ENCODE data around the gene SEZ6L2. TPM values are rescaled to one million over a fixed set of nuclear protein-coding genes. Genes with fewer than 3 reads are reported as not detected.
"Not testable (repeated sequence)": the region's sequence is repeated elsewhere in the genome, so short reads cannot be mapped to it uniquely, and the experiment has no call there.

SEZ6L2 gene
- total RNA-seq, 1 donor, result 1.3 TPM

DNA sequence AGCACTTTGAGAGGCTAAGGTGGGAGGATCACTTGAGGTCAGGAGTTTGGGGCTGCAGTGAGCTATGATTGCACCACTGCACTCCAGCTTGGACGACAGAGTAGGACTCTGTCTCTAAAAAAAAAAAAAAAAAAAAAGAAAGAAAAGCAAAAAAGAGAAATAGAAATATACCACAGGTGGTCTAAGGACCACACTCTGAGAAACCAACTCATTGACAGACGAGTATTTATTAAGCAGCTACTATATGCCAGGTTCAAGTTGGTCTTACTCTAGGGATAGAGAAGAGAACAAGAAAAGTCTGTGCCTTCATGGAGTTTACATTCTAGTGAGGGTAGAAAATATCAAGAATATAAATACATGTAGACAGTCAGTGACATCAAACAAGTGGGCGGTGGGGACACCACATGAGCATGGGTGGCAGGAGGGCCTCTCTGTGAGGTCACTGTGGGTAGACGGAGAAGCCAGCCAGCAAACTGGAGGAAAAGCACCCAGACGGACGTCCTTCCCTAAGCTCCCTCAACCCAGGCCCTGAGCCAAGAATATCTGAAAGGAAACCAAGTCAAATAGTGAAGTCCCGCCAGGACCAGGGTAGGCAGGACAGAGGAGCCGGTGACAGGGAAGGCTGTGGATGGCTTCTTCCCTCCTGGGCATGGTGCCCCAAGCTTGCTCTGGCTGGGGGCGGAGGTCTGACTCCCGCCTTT, 41.1 kb downstream of the SEZ6L2 start:
- no peak for DNase-seq (ENCODE audit: low read depth in 2 of 3, low spot score in 2 of 3)

GRCh38 chr16:29857133-29857760, 42.1 kb downstream of the SEZ6L2 start:
- no peak for DNase-seq (ENCODE audit: low read depth in 2 of 3, low spot score in 2 of 3)

GRCh38 chr16:29854520-29855100, 44.7 kb downstream of the SEZ6L2 start:
- no peak for DNase-seq (ENCODE audit: low read depth in 2 of 3, low spot score in 2 of 3)

- DNase-seq (ENCODE audit: low read depth in 2 of 3, low spot score in 2 of 3), result no peak
Observed at GRCh38 chr16:29852654-29853053, 46.7 kb downstream of the SEZ6L2 start.

DNA sequence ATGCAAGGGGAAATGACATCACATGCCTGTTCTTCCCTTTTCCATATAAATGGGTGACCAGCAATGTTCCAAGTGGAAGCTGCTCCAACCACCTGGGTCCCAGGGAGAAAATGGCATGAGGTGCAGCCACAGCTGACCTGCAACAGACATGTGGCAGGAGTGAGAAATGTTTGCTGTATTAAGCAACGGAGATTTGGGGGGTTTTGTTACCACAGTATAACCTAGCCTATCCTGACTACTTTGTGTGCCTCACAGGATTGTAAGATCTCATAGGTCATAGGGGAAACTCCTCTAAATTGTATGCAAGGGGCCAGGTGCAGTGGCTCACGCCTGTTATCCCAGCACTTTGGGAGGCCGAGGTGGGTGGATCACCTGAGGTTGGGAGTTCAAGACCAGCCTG, 48.4 kb downstream of the SEZ6L2 start:
- no peak for DNase-seq (ENCODE audit: low read depth in 2 of 3, low spot score in 2 of 3)

DNA sequence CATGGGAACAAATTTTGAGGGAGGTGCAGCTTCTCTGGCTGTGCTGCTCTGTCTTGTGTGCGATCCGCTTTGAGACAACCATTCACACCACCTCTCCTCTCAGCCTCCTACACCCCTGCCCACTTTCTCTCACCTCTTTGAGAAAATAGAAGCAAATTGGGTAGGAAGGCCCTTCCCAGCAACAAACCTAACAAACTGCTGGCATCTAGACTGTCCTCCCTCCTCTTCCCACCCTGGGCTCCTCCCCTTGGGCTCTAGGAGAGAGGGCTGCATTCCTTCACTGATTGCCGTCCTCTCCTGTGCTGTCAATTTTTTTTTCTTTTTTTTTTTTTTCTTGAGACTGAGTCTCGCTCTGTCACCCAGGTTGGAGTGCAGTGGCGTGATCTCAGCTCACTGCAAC, 49.8 kb downstream of the SEZ6L2 start:
- DNase-seq (ENCODE audit: low read depth in 2 of 3, low spot score in 2 of 3), result no peak

GRCh38 chr16:29848420-29849297, 50.7 kb downstream of the SEZ6L2 start:
- peak; percentile 65 to 76 (median 71) for DNase-seq (ENCODE audit: low read depth in 2 of 3, low spot score in 2 of 3)

DNA sequence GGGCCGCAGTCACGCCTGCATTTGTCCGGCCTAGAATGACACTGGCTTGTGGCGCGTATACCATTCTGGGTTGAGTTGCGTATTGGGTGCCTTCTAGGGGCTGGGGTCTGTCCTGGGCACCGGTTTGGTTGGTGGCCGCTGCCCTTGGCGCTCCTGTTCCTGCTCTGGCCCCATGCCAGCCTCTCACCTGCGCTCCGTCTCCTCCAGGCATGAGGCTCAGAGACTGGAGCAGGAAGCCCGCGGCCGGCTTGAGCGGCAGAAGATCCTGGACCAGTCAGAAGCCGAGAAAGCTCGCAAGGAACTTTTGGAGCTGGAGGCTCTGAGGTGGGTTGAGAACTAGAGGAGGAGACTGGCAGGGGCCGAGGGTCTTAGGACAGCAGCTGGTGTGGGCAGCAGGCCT, 53.7 kb downstream of the SEZ6L2 start:
- DNase-seq (ENCODE audit: low read depth in 2 of 3, low spot score in 2 of 3), result no peak

DNA sequence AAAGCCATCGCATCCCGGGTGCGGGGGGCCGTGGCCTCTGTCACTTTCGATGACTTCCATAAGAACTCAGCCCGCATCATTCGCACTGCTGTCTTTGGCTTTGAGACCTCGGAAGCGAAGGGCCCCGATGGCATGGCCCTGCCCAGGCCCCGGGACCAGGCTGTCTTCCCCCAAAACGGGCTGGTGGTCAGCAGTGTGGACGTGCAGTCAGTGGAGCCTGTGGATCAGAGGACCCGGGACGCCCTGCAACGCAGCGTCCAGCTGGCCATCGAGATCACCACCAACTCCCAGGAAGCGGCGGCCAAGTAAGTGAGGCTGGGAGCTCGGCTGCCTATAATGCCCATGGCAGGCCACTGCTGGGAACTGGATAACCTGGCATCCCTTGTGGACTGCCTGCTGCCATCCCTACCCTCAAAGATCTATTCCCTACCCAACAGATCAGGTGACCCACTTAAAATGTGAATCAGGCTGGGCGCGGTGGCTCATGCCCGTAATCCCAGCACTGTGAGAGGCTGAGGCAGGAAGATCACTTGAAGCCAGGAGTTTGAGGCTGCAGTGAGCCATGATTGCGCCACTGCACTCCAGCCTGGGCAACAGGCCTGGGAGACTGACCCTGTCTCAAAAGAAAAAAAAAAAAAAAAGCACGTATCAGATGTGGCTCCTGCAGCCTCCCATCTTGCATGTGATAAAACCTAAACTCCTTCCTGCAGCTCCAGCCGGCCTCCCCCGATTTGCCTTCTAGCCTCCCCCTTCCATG, 54.6 kb downstream of the SEZ6L2 start:
- no peak for DNase-seq (ENCODE audit: low read depth in 2 of 3, low spot score in 2 of 3)

GRCh38 chr16:29843931-29844330, 55.4 kb downstream of the SEZ6L2 start:
- DNase-seq (ENCODE audit: low read depth in 2 of 3, low spot score in 2 of 3), result no peak

DNA sequence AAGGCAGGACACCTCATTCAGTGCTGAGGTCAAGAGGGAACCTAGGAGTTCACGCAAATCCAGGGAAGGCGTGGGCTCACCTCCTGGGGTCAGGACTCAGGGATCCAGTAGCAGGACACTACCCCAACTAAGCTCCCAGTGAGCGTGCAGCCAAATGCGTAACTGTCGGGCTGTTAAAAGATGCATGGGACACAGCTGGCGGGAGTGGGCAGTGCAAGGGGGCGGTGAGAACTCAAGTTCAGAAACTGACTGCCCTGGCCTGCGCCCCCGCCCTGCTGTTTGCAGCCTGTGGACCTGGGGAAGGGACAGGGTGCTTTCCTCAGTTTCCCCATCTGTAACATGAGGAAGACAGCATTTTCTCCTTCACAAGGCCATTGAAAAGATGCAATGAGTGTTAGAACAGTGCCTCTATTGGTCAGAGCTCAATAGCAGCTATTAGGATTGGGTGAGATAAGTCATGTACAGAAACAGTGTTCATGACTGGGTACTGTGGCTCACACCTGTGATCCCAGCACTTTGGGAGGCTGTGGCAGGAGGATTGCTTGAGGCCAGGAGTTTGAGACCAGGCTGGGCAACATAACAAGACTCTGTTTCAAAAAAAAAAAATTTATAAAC, 56.5 kb downstream of the SEZ6L2 start:
- DNase-seq (ENCODE audit: low read depth in 2 of 3, low spot score in 2 of 3), result no peak

- no peak for DNase-seq (ENCODE audit: low read depth in 2 of 3, low spot score in 2 of 3)
Observed at GRCh38 chr16:29841631-29842030, 57.7 kb downstream of the SEZ6L2 start.

DNA sequence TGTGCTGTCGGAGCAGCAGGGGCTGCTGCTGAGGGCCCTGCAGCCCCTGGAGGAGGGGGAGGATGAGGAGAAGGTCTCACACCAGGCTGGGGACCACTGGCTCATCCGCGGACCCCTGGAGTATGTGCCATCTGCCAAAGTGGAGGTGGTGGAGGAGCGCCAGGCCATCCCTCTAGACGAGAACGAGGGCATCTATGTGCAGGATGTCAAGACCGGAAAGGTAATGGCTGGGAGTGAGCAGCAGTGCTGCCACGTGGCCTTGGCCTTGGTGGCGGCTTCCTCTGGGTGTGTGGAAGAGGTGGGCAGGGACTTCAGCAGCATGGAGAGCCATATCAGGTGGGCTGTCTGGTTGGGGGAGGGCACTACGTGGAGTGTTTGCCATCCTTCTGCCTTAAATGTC, 59.1 kb downstream of the SEZ6L2 start:
- no peak for DNase-seq (ENCODE audit: low read depth in 2 of 3, low spot score in 2 of 3)

GRCh38 chr16:29839822-29840221, 59.5 kb downstream of the SEZ6L2 start:
- DNase-seq (ENCODE audit: low read depth in 2 of 3, low spot score in 2 of 3), result no peak

DNA sequence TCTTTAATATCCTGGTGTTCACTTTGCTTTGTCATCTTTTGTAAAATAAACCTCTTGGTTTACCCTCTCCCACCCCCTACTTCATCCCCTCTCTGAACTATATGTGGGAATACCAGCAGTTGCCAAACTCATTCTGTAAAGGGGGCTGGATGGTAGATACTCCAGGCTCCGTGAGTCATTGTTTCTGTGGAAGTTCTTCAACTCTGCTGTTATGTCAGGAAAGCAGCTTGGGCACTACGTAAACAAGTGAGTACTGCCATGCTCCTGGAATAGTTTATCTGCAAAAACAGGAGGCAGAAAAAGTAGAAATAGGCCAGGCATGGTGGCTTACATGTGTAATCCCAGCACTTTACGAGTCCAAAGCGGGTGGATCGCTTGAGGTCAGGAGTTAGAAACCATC, 61.5 kb downstream of the SEZ6L2 start:
- DNase-seq (ENCODE audit: low read depth in 2 of 3, low spot score in 2 of 3), result no peak

DNA sequence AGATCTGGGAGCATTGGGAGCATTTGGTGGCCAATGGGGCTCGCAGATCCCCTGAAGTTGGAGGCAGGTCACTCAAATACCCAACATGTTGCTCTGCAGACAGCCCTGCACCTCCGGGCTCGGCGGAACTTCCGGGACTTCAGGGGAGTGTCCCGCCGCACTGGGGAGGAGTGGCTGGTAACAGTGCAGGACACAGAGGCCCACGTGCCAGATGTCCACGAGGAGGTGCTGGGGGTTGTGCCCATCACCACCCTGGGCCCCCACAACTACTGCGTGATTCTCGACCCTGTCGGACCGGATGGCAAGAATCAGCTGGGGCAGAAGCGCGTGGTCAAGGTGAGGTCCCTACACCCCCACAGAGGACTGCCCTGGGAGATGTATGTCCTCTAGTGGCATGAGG, 62.7 kb downstream of the SEZ6L2 start:
- DNase-seq (ENCODE audit: low read depth in 2 of 3, low spot score in 2 of 3), result no peak

GRCh38 chr16:29835926-29836325, 63.4 kb downstream of the SEZ6L2 start:
- no peak for DNase-seq (ENCODE audit: low read depth in 2 of 3, low spot score in 2 of 3)

GRCh38 chr16:29834079-29834478, 65.3 kb downstream of the SEZ6L2 start:
- no peak for DNase-seq (ENCODE audit: low read depth in 2 of 3, low spot score in 2 of 3)

DNA sequence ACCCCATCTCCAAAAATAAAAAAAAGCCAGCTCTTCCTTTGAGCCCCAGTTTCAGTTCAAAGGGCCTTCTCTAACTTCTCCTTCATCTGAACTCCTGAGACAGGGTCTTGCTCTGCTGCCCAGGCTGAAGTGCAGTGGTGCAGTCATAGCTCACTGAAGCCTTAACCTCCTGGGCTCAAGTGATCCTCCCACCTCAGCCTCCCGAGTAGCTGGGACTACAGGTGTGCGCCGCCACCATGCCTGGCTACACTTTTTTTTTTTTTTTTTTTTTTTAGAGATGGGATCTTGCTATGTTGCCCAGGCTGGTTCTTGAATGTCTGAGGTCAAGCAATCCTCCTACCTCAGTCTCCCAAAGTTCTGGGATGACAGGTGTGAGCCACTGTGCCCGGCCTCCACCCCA, 66.1 kb downstream of the SEZ6L2 start:
- DNase-seq (ENCODE audit: low read depth in 2 of 3, low spot score in 2 of 3), result not testable (repeated sequence)

DNA sequence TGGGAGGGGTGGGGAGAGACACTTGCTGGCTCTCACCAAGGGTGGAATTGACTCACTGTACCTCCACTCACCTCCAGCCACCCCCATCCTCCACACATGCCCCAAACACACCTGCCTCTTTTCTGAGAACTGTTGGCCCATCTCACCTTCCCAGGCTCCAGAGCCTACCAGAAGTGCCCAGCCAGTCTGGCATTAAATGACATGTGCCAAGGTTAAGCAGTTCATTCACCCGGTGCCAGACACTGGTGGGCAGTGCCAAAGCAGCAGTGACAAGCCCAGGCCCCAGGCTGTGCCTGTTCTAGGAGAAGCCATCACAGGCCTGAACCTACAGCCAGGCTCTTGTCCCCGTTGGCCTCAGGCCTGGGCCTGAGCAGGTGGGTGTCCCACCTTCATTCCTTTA, 67.9 kb downstream of the SEZ6L2 start:
- DNase-seq (ENCODE audit: low read depth in 2 of 3, low spot score in 2 of 3), result no peak
